HEK293 (cell line): Measurements from ENCODE around the gene GALR2.

Experiments
- BCL6B ChIP-seq: fragments of 450-650 bp; formaldehyde crosslinking; IDR thresholded peaks from 2 replicates; pipeline ENCODE4 v1.5.1; 2017; ENCODE audit warnings: missing biosample characterization, missing genetic modification characterization
- FEZF1 ChIP-seq: fragments of 450-650 bp; formaldehyde crosslinking; IDR thresholded peaks from 2 replicates; pipeline ENCODE4 v1.5.1; 2016; ENCODE audit warnings: missing biosample characterization, missing genetic modification characterization
- HOXD13 ChIP-seq: sonication (generic); formaldehyde crosslinking; IDR thresholded peaks from 2 replicates; pipeline ENCODE4 v1.8.0; 2022; ENCODE audit warnings: missing genetic modification reagents, borderline replicate concordance
- KLF10 ChIP-seq: fragments of 450-650 bp; IDR thresholded peaks from 2 replicates; pipeline ENCODE4 v1.5.1; 2018; ENCODE audit warnings: missing biosample characterization, mild to moderate bottlenecking, missing genetic modification characterization
- MZF1 ChIP-seq: fragments of 450-650 bp; formaldehyde crosslinking; IDR thresholded peaks from 2 replicates; pipeline ENCODE4 v1.5.1; 2017; ENCODE audit warnings: missing biosample characterization, missing genetic modification characterization, borderline replicate concordance
- OSR2 ChIP-seq: fragments of 450-650 bp; formaldehyde crosslinking; IDR thresholded peaks from 2 replicates; pipeline ENCODE4 v1.5.1; 2016; ENCODE audit warnings: missing biosample characterization, missing genetic modification characterization
- SP3 ChIP-seq: fragments of 450-650 bp; formaldehyde crosslinking; IDR thresholded peaks from 2 replicates; pipeline ENCODE4 v1.5.1; 2016; ENCODE audit warnings: missing biosample characterization, missing genetic modification characterization
- ZBTB7A ChIP-seq: fragments of 450-650 bp; formaldehyde crosslinking; IDR thresholded peaks from 2 replicates; pipeline ENCODE4 v1.5.1; 2016; ENCODE audit warnings: low read depth, missing biosample characterization, missing genetic modification characterization
- ZNF2 ChIP-seq: fragments of 450-650 bp; formaldehyde crosslinking; IDR thresholded peaks from 2 replicates; pipeline ENCODE4 v1.5.1; 2016; ENCODE audit warnings: missing biosample characterization, missing genetic modification characterization
- ZNF221 ChIP-seq: fragments of 450-650 bp; formaldehyde crosslinking; IDR thresholded peaks from 2 replicates; pipeline ENCODE4 v1.5.1; 2017; ENCODE audit warnings: missing biosample characterization, missing genetic modification characterization, borderline replicate concordance
- ZNF223 ChIP-seq: fragments of 450-650 bp; formaldehyde crosslinking; IDR thresholded peaks from 2 replicates; pipeline ENCODE4 v1.5.1; 2016; ENCODE audit warnings: missing biosample characterization, missing genetic modification characterization
- ZNF423 ChIP-seq: fragments of 450-650 bp; formaldehyde crosslinking; IDR thresholded peaks from 2 replicates; pipeline ENCODE4 v1.5.1; 2016; ENCODE audit warnings: missing biosample characterization, missing genetic modification characterization
- ZNF426 ChIP-seq: fragments of 450-650 bp; formaldehyde crosslinking; IDR thresholded peaks from 2 replicates; pipeline ENCODE4 v1.5.1; 2017; ENCODE audit warnings: missing biosample characterization, missing genetic modification characterization, mild to moderate bottlenecking, inconsistent platforms, moderate library complexity
- ZNF510 ChIP-seq: fragments of 450-650 bp; formaldehyde crosslinking; IDR thresholded peaks from 2 replicates; pipeline ENCODE4 v1.5.1; 2018; ENCODE audit warnings: mild to moderate bottlenecking, missing genetic modification characterization, missing biosample characterization; ENCODE audit not compliant: insufficient replicate concordance
- ZNF530 ChIP-seq: fragments of 450-650 bp; formaldehyde crosslinking; IDR thresholded peaks from 2 replicates; pipeline ENCODE4 v1.5.1; 2016; ENCODE audit warnings: low read depth, missing biosample characterization, missing genetic modification characterization
- ZNF548 ChIP-seq: fragments of 450-650 bp; formaldehyde crosslinking; IDR thresholded peaks from 2 replicates; pipeline ENCODE4 v1.5.1; 2016; ENCODE audit warnings: missing biosample characterization, missing genetic modification characterization
- ZNF571 ChIP-seq: fragments of 450-650 bp; formaldehyde crosslinking; IDR thresholded peaks from 2 replicates; pipeline ENCODE4 v1.5.0; 2017; ENCODE audit warnings: missing biosample characterization, missing genetic modification characterization
- ZNF580 ChIP-seq: fragments of 450-650 bp; formaldehyde crosslinking; IDR thresholded peaks from 2 replicates; pipeline ENCODE4 v1.5.1; 2016; ENCODE audit warnings: missing biosample characterization, missing genetic modification characterization
- ZNF610 ChIP-seq: fragments of 450-650 bp; formaldehyde crosslinking; IDR thresholded peaks from 2 replicates; pipeline ENCODE4 v1.5.1; 2016; ENCODE audit warnings: missing biosample characterization, missing genetic modification characterization, borderline replicate concordance
- ZNF626 ChIP-seq: fragments of 450-650 bp; sonication (Bioruptor Pico); formaldehyde crosslinking; IDR thresholded peaks from 2 replicates; pipeline ENCODE4 v1.5.1; 2018; ENCODE audit warnings: missing biosample characterization, missing genetic modification characterization, inconsistent platforms
- ZNF660 ChIP-seq: fragments of 450-650 bp; IDR thresholded peaks from 2 replicates; pipeline ENCODE4 v1.5.1; 2018; ENCODE audit warnings: missing biosample characterization, mild to moderate bottlenecking, missing genetic modification characterization
- ZNF76 ChIP-seq: fragments of 450-650 bp; formaldehyde crosslinking; IDR thresholded peaks from 2 replicates; pipeline ENCODE4; 2016; ENCODE audit warnings: low read depth, missing biosample characterization, missing genetic modification characterization, borderline replicate concordance
- ZSCAN16 ChIP-seq: fragments of 450-650 bp; formaldehyde crosslinking; IDR thresholded peaks from 2 replicates; pipeline ENCODE4 v1.5.1; 2016; ENCODE audit warnings: missing biosample characterization, missing genetic modification characterization
- ZSCAN23 ChIP-seq: fragments of 450-650 bp; formaldehyde crosslinking; IDR thresholded peaks from 2 replicates; pipeline ENCODE4 v1.5.1; 2016; ENCODE audit warnings: missing biosample characterization, missing genetic modification characterization
- TF ChIP-seq, protein P1 (sequence below): fragments of 450-650 bp; formaldehyde crosslinking; IDR thresholded peaks from 2 replicates; pipeline ENCODE4 v1.5.1; 2016; ENCODE audit warnings: missing biosample characterization, missing genetic modification characterization, borderline replicate concordance
- TF ChIP-seq, protein P2 (sequence below): fragments of 450-650 bp; formaldehyde crosslinking; conservative IDR thresholded peaks from 2 replicates; pipeline ENCODE4 v1.5.1; 2016; ENCODE audit warnings: low read depth, missing biosample characterization, missing genetic modification characterization
- TF ChIP-seq, protein P3 (sequence below): fragments of 450-650 bp; formaldehyde crosslinking; IDR thresholded peaks from 2 replicates; pipeline ENCODE4 v1.5.1; 2016; ENCODE audit warnings: missing biosample characterization, missing genetic modification characterization, low read depth
- TF ChIP-seq, protein P4 (sequence below): fragments of 450-650 bp; formaldehyde crosslinking; IDR thresholded peaks from 2 replicates; pipeline ENCODE4 v1.5.1; 2016; ENCODE audit warnings: missing biosample characterization, missing genetic modification characterization
- TF ChIP-seq, protein P5 (sequence below): fragments of 450-650 bp; formaldehyde crosslinking; IDR thresholded peaks from 2 replicates; pipeline ENCODE4 v1.5.1; 2016; ENCODE audit warnings: missing biosample characterization, missing genetic modification characterization

Gene GALR2

GRCh38 chr17:76072148-76072858 lies 2.3 kb upstream of the GALR2 start, which contains the start of gene SRP68 (continued):
- TF ChIP-seq, protein P1, sequence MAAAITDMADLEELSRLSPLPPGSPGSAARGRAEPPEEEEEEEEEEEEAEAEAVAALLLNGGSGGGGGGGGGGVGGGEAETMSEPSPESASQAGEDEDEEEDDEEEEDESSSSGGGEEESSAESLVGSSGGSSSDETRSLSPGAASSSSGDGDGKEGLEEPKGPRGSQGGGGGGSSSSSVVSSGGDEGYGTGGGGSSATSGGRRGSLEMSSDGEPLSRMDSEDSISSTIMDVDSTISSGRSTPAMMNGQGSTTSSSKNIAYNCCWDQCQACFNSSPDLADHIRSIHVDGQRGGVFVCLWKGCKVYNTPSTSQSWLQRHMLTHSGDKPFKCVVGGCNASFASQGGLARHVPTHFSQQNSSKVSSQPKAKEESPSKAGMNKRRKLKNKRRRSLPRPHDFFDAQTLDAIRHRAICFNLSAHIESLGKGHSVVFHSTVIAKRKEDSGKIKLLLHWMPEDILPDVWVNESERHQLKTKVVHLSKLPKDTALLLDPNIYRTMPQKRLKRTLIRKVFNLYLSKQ (tag by site-specific recombination): no peak
- TF ChIP-seq KLF10 (tag by site-specific recombination) (peak; percentile 47; the same call in 1 of the 2 replicates), ZNF221 (tag by site-specific recombination) (no peak), BCL6B (no peak), ZNF426 (no peak), ZNF626 (tag by site-specific recombination) (no peak), ZNF223 (tag by site-specific recombination) (no peak), SP3 (tag by site-specific recombination) (peak; percentile 97), ZNF660 (tag by site-specific recombination) (peak; percentile 83), ZNF610 (tag by site-specific recombination) (no peak), HOXD13 (CRISPR knock-in tag) (no peak), ZNF510 (no peak), ZNF2 (tag by site-specific recombination) (no peak), ZNF423 (no peak), ZBTB7A (no peak), ZNF530 (tag by site-specific recombination) (no peak), ZNF76 (tag by site-specific recombination) (peak; percentile 98), ZNF571 (tag by site-specific recombination) (no peak), ZSCAN23 (tag by site-specific recombination) (no peak), ZNF580 (no peak), ZSCAN16 (tag by site-specific recombination) (no peak), FEZF1 (no peak), OSR2 (tag by site-specific recombination) (no peak), MZF1 (tag by site-specific recombination) (no peak), ZNF548 (no peak)
- TF ChIP-seq, protein P2, sequence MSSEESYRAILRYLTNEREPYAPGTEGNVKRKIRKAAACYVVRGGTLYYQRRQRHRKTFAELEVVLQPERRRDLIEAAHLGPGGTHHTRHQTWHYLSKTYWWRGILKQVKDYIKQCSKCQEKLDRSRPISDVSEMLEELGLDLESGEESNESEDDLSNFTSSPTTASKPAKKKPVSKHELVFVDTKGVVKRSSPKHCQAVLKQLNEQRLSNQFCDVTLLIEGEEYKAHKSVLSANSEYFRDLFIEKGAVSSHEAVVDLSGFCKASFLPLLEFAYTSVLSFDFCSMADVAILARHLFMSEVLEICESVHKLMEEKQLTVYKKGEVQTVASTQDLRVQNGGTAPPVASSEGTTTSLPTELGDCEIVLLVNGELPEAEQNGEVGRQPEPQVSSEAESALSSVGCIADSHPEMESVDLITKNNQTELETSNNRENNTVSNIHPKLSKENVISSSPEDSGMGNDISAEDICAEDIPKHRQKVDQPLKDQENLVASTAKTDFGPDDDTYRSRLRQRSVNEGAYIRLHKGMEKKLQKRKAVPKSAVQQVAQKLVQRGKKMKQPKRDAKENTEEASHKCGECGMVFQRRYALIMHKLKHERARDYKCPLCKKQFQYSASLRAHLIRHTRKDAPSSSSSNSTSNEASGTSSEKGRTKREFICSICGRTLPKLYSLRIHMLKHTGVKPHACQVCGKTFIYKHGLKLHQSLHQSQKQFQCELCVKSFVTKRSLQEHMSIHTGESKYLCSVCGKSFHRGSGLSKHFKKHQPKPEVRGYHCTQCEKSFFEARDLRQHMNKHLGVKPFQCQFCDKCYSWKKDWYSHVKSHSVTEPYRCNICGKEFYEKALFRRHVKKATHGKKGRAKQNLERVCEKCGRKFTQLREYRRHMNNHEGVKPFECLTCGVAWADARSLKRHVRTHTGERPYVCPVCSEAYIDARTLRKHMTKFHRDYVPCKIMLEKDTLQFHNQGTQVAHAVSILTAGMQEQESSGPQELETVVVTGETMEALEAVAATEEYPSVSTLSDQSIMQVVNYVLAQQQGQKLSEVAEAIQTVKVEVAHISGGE (tag by site-specific recombination): peak; percentile 40; the same call in 1 of the 2 replicates
- TF ChIP-seq, protein P3, sequence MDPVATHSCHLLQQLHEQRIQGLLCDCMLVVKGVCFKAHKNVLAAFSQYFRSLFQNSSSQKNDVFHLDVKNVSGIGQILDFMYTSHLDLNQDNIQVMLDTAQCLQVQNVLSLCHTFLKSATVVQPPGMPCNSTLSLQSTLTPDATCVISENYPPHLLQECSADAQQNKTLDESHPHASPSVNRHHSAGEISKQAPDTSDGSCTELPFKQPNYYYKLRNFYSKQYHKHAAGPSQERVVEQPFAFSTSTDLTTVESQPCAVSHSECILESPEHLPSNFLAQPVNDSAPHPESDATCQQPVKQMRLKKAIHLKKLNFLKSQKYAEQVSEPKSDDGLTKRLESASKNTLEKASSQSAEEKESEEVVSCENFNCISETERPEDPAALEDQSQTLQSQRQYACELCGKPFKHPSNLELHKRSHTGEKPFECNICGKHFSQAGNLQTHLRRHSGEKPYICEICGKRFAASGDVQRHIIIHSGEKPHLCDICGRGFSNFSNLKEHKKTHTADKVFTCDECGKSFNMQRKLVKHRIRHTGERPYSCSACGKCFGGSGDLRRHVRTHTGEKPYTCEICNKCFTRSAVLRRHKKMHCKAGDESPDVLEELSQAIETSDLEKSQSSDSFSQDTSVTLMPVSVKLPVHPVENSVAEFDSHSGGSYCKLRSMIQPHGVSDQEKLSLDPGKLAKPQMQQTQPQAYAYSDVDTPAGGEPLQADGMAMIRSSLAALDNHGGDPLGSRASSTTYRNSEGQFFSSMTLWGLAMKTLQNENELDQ (tag by site-specific recombination): no peak
- TF ChIP-seq, protein P4, sequence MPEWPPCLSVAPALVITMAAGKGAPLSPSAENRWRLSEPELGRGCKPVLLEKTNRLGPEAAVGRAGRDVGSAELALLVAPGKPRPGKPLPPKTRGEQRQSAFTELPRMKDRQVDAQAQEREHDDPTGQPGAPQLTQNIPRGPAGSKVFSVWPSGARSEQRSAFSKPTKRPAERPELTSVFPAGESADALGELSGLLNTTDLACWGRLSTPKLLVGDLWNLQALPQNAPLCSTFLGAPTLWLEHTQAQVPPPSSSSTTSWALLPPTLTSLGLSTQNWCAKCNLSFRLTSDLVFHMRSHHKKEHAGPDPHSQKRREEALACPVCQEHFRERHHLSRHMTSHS (tag by site-specific recombination): no peak
- TF ChIP-seq, protein P5, sequence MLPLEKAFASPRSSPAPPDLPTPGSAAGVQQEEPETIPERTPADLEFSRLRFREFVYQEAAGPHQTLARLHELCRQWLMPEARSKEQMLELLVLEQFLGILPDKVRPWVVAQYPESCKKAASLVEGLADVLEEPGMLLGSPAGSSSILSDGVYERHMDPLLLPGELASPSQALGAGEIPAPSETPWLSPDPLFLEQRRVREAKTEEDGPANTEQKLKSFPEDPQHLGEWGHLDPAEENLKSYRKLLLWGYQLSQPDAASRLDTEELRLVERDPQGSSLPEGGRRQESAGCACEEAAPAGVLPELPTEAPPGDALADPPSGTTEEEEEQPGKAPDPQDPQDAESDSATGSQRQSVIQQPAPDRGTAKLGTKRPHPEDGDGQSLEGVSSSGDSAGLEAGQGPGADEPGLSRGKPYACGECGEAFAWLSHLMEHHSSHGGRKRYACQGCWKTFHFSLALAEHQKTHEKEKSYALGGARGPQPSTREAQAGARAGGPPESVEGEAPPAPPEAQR: peak; percentile 40; the same call in 1 of the 2 replicates
